Right lobe of liver (tissue), 6 donors: Measurements from ENCODE around the gene KCTD2. TPM values are rescaled to one million over a fixed set of nuclear protein-coding genes. Genes with fewer than 3 reads are reported as not detected.

Experiments
- ATAC-seq, 4 donors: fragments of 200-7000 bp; cut with Tn5 transposase; one replicate each; pipeline ENCODE4 v1.9.1; 2020; ENCODE audit warnings: mild to moderate bottlenecking in 4 of 4, moderate library complexity in 4 of 4
- DNase-seq, 3 donors: peaks; one replicate each; pipeline ENCODE4 v3.0.0-alpha.2; 2020
- H3K27ac ChIP-seq, 3 donors: fragments of 200-600 bp; one replicate each; pipeline ENCODE4 v1.8.0; 2022
- H3K27me3 ChIP-seq, 2 donors: fragments of 200-600 bp; one replicate each; pipeline ENCODE4 v1.8.0; 2022
- H3K36me3 ChIP-seq, 4 donors: fragments of 200-600 bp; sonication (generic) in 1 of 4; one replicate each; pipeline versions ENCODE4 v1.5.1 to v1.8.0; 2017 to 2022; ENCODE audit warnings: control low read depth in 1 of 4
- H3K4me1 ChIP-seq, 4 donors: fragments of 200-600 bp; sonication (generic) in 1 of 4; one replicate each; pipeline versions ENCODE4 v1.5.1 to v1.8.0; 2017 to 2022; ENCODE audit warnings: control low read depth in 1 of 4
- H3K4me3 ChIP-seq, 3 donors: fragments of 200-600 bp; one replicate each; pipeline ENCODE4 v1.8.0; 2022
- H3K9me3 ChIP-seq, 4 donors: fragments of 200-600 bp; sonication (generic) in 1 of 4; one replicate each; pipeline versions ENCODE4 v1.5.1 to v1.8.0; 2017 to 2022; ENCODE audit warnings: control low read depth in 1 of 4
- CTCF ChIP-seq, 4 donors: fragments of 200-600 bp in 3 of 4; fragments of 450-650 bp in 1 of 4; IDR thresholded peaks; one replicate each; pipeline versions ENCODE4 v1.5.1 to v1.8.0; 2016 to 2022; ENCODE audit warnings: antibody characterized with exemption in 4 of 4, mild to moderate bottlenecking in 2 of 4
- POLR2A ChIP-seq: fragments of 450-650 bp; IDR thresholded peaks from one replicate; pipeline ENCODE4 v1.6.1; 2017; ENCODE audit warnings: antibody characterized with exemption, mild to moderate bottlenecking
- WGBS: methylation state at CpG from one replicate; pipeline ENCODE4 v1.1.6; 2018; ENCODE audit warnings: low coverage, low lambda C conversion rate; ENCODE audit not compliant: insufficient coverage; ENCODE audit errors: missing lambda C conversion rate; 5-methylcytosine and 5-hydroxymethylcytosine counted together
- intact Hi-C, 2 donors: fragments of 100-400 bp; cut with DNase I; formaldehyde crosslinking; loops; one replicate each; pipeline versions ENCODE4 v1.11.2 to v1.14.1; 2022
- total RNA-seq, 6 experiments: library from RNA; depleted of rRNA in 2 of 6; stranded (reverse); fragments of >200 nt in 2 of 6; fragmentation: NEBNext Ultra II Directional in 3 of 6; extraction: Animal tissue kit (Norgen Biotek cat#: 25700) in 3 of 6; gene quantifications; one replicate each; pipeline versions ENCODE4 v1.1.0 to v1.2.4, GENCODE V29; 2016 to 2023
- donor health status: DM: no; HTN: yes; CAD: no.
- donor health status: DM: no; HTN: no; CAD: no.
- donor health status: DM: no; HTN: no; CAD: no.
- donor health status: DM: no; HTN: yes; CAD: no.
- donor health status: DM: no; HTN: yes; CAD: no.

KCTD2 gene
- total RNA-seq, 6 experiments from 2014 or later: 7.2 to 10.3 (median 8.1) TPM

DNA sequence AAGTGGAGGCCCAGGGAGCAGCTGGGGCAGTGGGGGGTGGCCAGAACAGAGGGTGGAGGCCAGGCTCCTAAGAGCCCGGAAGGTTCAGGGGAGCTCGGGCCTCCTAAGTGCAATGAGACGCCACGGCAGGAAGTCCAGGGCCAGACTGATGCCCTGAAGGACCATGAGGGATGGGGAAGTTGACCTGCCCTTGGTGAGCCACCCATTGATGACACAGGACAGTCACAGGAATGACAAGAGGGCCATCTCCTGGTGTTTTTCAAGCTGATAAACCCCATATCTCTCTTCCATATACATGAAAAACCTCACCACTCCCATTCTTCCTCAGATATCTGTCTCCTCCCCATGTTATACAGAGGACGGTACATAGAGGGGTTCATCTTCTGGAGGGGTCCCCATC is 40.4 kb upstream of the KCTD2 start:
- Histone ChIP-seq H3K27me3 (no peaks in the 10 kb centered on the region), H3K27ac (no peak overlapping the region), H3K4me3 (no peak overlapping the region), H3K36me3 (peaks cover 0 to 4% (median 0%) of the 10 kb centered on the region in 4 donors), H3K4me1 (peaks cover 0 to 2% (median 0%) of the 10 kb centered on the region in 4 donors), H3K9me3 (no peaks in the 10 kb centered on the region)
- DNase-seq: no peak
- TF ChIP-seq CTCF (IDR thresholded peaks at IDR 0.05) (peak in 2 of 4 donors; percentile 8 to 11), POLR2A (no peak)
- WGBS: 56% methylated on average over 5 of the region's 5 CpGs
- intact Hi-C loops: loop anchor here in 1 of 2 donors (5.0 kb wide), 1 partner anchor 36 kb away; no protein-coding TSS in a partner anchor
- peak in 3 of 4 donors; percentile 25 to 72 (median 46) for ATAC-seq

DNA sequence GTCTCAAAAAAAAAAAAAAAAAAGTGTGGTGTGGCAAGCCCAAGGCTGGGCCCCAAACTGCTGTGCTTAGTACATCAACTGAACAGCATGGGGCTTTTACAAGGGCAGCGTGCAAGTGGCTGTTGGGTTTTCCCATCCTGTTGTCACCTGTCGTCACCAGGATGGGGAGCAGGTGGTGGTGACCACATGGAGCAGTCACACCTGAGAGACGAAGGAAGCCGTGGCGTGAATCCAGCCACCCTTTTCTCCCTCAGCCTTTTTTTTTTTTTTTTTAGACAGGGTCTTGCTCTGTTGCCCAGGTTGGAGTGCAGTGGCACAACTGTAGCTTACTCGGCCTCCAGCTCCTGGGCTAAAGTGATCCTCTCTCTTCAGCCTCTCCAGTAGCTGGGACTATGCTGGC is 38.7 kb upstream of the KCTD2 start:
- H3K36me3 ChIP-seq: no peaks in the 10 kb centered on the region
- WGBS: 38% methylated on average over 1 of the region's 6 CpGs
- peaks cover 0 to 6% (median 2%) of the 10 kb centered on the region in 4 donors for H3K4me1 ChIP-seq
- intact Hi-C loops: loop anchor here in 1 of 2 donors (5.0 kb wide), 1 partner anchor 34 kb away; no protein-coding TSS in a partner anchor
- H3K9me3 ChIP-seq: no peaks in the 10 kb centered on the region
- ATAC-seq: no peak
- DNase-seq: no peak
- no peak for TF ChIP-seq POLR2A
- no peak for TF ChIP-seq CTCF (IDR thresholded peaks at IDR 0.05)
- no peak overlapping the region for H3K27ac ChIP-seq
- no peaks in the 10 kb centered on the region for H3K27me3 ChIP-seq
- H3K4me3 ChIP-seq: no peak overlapping the region

DNA sequence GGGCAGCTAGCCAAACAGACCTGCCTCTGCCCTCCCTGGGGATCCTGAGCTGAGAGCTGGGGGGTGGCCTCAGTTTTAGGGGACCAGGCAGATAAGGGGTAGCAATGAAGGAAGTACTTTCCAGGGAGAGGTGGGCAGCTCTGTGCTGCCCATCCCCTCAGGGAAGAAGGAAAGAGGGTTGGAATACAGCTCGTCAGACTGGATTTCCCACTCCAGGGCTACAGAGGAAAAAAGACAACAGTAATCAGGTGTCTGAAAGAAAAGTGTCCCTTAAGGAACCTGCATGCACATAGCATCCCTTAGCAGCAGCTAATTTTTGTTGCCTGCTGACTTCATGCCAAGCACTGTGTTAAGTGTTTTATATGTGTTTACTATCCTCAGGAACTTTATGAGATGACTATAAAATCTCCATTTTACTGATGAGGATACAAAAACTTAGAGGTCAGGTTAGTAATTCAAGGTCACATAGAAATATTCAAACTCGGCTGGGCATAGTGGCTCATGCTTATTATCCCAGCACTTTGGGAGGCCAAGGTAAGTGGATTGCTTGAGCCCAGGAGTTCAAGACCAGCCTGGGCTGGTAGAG is 37.8 kb upstream of the KCTD2 start:
- Histone ChIP-seq H3K36me3 (no peaks in the 10 kb centered on the region), H3K27me3 (no peaks in the 10 kb centered on the region), H3K27ac (no peak overlapping the region), H3K4me1 (peaks cover 0 to 13% (median 4%) of the 10 kb centered on the region in 4 donors), H3K4me3 (no peak overlapping the region), H3K9me3 (no peaks in the 10 kb centered on the region)
- intact Hi-C loops: loop anchor here in 1 of 2 donors (5.0 kb wide), 1 partner anchor 33 kb away; no protein-coding TSS in a partner anchor
- TF ChIP-seq CTCF (IDR thresholded peaks at IDR 0.05) (no peak), POLR2A (no peak)
- DNase-seq (no peak), ATAC-seq (no peak)
- WGBS: 60% methylated on average over 2 of the region's 2 CpGs

- H3K36me3 ChIP-seq: no peaks in the 10 kb centered on the region
- TF ChIP-seq CTCF (IDR thresholded peaks at IDR 0.05): no peak
- TF ChIP-seq POLR2A: no peak
- H3K4me3 ChIP-seq: no peak overlapping the region
- H3K27me3 ChIP-seq: no peaks in the 10 kb centered on the region
- H3K9me3 ChIP-seq: no peaks in the 10 kb centered on the region
- H3K4me1 ChIP-seq: peaks cover 0 to 13% (median 4%) of the 10 kb centered on the region in 4 donors
- 80% methylated on average over 5 of the region's 8 CpGs for WGBS
- intact Hi-C loops: no loop called here
- no peak overlapping the region for H3K27ac ChIP-seq
- ATAC-seq (no peak), DNase-seq (peak in 1 of 3 donors; percentile 19)
Measured at GRCh38 chr17:75010683-75011400, 36.2 kb upstream of the KCTD2 start.
